Measurements from ENCODE around the gene ANGEL2.
"Not testable (repeated sequence)": the region's sequence is repeated elsewhere in the genome, so short reads cannot be mapped to it uniquely, and the experiment has no call there.

Gene ANGEL2

GRCh38 chr1:212979340-212980122, 36.1 kb downstream of the ANGEL2 start:
- peak; percentile 69 for DNase-seq (ENCODE audit: extremely low spot score, insufficient read length, low read depth)
- peak; percentile 94 for FAIRE-seq

DNA sequence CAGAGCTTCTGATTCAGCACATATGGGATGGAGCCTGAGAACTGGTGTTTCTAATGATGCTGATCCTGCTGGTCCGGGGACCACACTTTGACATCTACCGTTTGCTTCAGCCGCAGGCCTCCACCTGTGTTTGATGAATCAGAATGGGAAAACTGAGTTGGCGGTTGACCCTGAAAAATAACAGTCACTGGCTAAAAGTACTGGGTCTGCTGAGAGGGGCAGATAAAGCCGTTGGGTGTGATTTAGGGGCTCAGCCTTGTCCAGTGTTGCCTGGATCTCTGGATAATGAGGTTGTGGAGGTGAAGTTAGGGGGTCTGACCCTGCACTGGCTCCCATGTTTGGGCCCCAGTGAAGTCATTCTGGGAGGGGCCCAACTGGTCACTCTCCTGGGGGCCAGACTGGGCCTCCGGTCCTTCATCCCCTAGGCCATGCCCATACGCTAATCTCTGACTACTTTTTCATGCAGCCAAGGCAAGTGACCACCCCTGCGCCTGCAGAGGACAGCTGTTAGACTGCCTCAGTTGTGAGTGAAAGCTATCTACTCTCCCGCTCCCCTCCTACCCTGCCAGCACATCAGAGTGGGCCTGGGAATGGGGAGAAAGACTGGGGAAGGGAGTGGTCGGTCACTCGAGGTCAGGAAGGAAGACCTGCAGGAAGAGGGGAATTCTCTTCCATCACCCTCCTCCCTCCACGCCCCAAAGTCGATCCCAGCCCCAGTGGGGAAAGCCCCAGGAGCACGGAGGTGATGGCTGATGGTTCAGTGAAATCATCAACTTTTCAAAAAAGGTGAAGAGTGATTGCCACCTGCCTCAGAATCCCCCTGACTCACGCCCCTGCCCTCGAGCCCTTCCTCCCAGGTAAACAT, 37.7 kb downstream of the ANGEL2 start:
- peak; percentile 60 for FAIRE-seq
- DNase-seq (ENCODE audit: extremely low spot score, insufficient read length, low read depth), result no peak

- no peak for DNase-seq (ENCODE audit: extremely low spot score, insufficient read length, low read depth)
- FAIRE-seq, result no peak
Measured at GRCh38 chr1:212976586-212976985, 39.1 kb downstream of the ANGEL2 start.

GRCh38 chr1:212975111-212975918, 40.4 kb downstream of the ANGEL2 start:
- DNase-seq (ENCODE audit: extremely low spot score, insufficient read length, low read depth) (no peak), FAIRE-seq (no peak)

GRCh38 chr1:212974711-212975110, 41.0 kb downstream of the ANGEL2 start:
- FAIRE-seq, result no peak
- DNase-seq (ENCODE audit: extremely low spot score, insufficient read length, low read depth), result no peak

DNA sequence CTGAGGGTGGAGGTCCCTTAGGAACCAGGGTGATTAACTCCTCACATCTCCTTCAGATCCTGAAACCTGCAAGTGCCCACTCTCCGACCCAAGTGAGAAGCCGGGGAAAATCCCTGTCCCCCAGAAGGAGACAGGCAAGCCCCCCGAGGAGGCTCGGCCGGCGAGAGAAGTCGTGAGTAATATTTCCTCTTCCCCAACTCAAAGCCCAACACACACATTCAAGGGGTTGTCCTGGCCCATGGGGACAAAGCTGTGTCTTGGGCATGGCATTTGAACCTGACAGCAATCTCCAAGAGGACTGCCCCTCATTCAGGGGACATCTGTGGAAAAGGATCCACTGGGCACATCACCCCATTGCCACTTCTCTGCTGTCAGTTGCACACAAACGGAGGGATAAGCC, 41.8 kb downstream of the ANGEL2 start:
- FAIRE-seq, result no peak

GRCh38 chr1:212973426-212973825, 42.2 kb downstream of the ANGEL2 start:
- FAIRE-seq, result no peak
- DNase-seq (ENCODE audit: extremely low spot score, insufficient read length, low read depth), result no peak

More for the DNA sequence above, 41.8 kb downstream of the ANGEL2 start:
- DNase-seq (ENCODE audit: extremely low spot score, insufficient read length, low read depth), result no peak

DNA sequence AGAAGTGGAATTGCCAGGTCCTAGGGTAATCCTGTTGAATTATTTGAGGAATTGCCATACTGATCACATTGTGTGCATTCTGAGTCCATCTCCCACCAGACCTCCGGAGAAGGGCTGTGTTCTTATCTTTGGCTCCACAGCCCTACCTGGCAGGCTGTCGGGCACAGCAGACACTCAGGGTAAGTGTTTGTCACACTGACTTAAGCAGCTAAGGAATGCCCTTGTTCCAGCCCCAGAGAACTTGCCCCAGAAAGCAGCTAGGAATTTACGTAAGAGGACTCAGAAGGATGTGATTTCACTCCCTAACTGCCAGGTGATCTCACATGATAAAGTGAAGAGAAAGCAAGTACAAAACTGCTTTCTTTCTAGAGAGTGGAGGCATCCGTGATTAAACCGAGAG, 44.4 kb downstream of the ANGEL2 start:
- DNase-seq (ENCODE audit: extremely low spot score, insufficient read length, low read depth) (no peak), FAIRE-seq (no peak)

GRCh38 chr1:212970085-212970484, 45.6 kb downstream of the ANGEL2 start:
- no peak for DNase-seq (ENCODE audit: extremely low spot score, insufficient read length, low read depth)
- no peak for FAIRE-seq

DNA sequence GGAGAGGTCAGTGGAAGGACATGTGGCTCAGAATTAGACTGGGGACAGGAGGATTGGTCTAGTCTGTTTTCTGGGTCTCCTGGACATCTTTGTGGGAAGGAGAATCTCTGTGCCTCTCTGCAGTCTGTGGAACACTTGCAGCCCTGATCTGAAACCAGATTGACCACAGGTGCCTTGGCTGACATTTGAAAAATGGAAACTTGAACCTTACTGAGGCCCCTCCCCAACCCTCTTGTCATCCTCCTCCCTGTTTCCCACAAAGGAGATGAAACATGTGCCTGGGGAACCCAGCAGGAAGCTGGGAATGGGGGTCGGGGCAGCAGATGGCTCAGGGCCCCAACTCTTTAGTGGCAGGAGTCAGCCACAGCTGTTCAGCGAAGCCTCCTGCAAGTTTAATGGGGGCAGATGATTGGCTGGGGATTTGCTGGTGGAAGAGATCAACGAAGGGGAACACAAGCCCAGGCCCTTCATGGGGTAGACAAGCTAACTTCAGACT, 47.3 kb downstream of the ANGEL2 start:
- no peak for DNase-seq (ENCODE audit: extremely low spot score, insufficient read length, low read depth)
- FAIRE-seq, result peak; percentile 70

DNA sequence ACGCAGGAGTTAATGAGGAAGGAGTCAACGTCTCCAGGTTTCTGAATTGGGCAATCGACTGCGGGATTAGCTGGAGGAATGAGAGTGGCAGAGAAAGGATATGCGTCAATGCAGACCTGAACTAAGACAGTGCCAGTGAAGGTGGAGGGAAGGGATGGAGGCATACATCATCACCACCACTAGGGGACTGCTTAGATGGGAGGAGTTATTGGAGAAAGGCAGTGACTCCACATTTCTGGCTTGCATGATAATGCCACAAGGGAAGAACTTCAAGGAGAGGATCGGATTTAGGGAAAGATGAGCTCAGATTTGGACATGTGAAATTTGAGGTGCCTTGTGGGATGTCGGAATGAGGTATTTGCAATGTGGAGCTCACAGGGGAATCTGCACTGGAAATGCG, 47.9 kb downstream of the ANGEL2 start:
- DNase-seq (ENCODE audit: extremely low spot score, insufficient read length, low read depth) (no peak), FAIRE-seq (peak; percentile 69)

DNA sequence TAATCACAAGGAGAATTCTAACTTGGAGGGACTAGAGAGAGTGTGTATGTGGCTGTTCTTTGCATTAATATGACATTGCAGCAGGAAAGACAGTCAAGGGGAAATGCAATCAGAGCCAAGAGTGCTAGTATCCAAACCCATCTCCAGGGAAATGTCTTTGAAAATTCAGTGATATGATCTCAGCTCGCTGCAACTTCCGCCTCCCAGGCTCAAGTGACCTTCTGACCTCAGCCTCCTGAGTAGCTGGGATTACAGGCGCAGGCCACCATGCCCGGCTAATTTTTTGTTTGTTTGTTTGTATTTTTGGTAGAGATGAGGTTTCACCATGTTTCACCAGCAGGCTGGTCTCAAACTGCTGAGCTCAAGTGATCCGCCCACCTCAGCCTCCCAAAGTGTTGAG, 49.1 kb downstream of the ANGEL2 start:
- DNase-seq (ENCODE audit: extremely low spot score, insufficient read length, low read depth) (no peak), FAIRE-seq (no peak)

GRCh38 chr1:212964993-212965392, 50.7 kb downstream of the ANGEL2 start:
- not testable (repeated sequence) for FAIRE-seq; DNase-seq (ENCODE audit: extremely low spot score, insufficient read length, low read depth)

- FAIRE-seq (no peak), DNase-seq (ENCODE audit: extremely low spot score, insufficient read length, low read depth) (no peak)
Measured at GRCh38 chr1:212964102-212964501, 51.6 kb downstream of the ANGEL2 start.

DNA sequence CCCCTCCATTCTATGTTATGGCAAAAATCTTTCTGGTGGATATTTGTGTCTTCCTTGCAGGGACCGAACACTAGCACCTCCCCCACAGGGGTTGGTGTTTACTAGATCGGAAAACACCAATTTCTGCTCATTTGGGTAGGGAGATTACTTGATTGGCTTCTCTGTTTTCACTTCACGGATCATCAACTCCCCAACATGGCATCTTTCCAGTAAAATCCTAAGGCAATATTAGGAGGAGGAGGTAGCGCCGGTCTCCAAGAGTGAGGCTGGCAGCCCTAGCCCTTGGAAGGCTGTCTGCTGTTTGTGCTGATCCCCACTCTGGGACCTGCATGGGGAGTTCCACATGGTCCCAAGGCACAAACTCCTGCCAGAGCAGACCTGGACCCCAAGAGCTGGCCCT, 53.2 kb downstream of the ANGEL2 start:
- FAIRE-seq (no peak), DNase-seq (ENCODE audit: extremely low spot score, insufficient read length, low read depth) (no peak)

- no peak for DNase-seq (ENCODE audit: extremely low spot score, insufficient read length, low read depth)
- FAIRE-seq, result no peak
Measured at GRCh38 chr1:212960932-212961331, 54.7 kb downstream of the ANGEL2 start.

DNA sequence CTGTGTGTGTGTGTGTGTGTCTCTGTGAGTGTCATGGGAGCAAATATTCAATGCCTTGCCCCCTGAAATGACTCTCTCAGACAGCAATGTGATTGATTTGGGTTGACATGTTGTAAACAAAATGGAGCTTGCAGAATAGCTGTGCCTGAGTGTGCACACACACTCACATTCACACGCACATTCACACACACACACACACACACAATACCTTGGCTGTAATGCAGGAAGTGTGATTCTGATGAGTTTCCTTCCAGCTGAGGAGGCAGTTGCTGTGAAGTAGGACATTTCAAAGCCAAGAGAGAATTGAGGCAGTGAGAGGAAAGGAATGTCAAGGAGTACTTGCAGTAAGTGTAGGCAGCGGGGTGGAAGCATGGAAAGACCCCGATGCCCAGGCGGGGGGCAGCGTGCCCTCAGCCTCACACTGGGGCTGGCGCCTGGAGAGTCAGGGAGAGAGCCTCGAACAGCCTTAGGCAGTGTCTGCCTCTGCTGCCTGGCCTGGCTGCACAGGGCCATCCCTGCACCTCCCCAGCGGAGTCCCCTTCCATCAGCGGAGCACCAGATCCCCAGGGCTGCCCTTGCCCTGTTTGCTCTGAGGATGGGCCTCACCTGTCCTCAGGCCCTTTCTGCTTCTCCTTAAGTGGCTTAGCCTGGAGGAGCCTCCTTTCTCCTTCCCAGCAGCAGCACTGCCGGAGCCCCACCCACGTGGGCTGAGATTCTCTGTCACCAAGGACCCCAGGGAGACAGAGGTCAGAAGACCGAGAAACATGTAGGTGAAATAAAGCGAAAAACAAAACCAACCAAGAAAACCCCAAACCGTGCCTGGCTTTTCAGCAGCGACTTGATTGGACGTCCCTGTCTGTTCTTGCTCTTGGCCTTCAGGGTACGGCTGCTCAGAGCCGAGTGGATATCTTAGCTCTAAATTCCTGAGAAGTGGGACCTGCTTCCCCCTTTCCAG, 56.1 kb downstream of the ANGEL2 start:
- peak; percentile 64 for DNase-seq (ENCODE audit: extremely low spot score, insufficient read length, low read depth)
- peak; percentile 95 for FAIRE-seq

- FAIRE-seq, result peak; percentile 69
- no peak for DNase-seq (ENCODE audit: extremely low spot score, insufficient read length, low read depth)
Measured at GRCh38 chr1:212958175-212958574, 57.5 kb downstream of the ANGEL2 start.

DNA sequence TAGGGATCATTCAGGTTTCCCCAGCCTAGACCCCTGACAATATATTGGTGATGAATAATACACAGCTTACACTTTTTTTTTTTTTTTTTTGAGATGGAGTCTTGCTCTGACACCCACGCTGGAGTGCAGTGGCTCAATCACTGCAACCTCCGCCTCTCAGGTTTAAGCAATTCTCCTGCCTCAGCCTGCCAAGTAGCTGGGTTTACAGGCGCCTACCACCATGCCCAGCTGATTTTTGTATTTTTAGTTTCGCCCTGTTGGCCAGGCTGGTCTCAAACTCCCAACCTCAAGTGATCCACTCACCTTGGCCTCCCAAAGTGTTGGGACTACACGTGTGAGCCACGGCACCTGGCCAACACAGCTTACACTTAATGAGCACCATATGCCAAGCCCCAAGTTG, 58.1 kb downstream of the ANGEL2 start:
- FAIRE-seq, result no peak
- no peak for DNase-seq (ENCODE audit: extremely low spot score, insufficient read length, low read depth)

Measured in GM18507 (cell line).